Ascending aorta (tissue), 2 donors: ENCODE data around the gene CMIP. TPM values are rescaled to one million over a fixed set of nuclear protein-coding genes. Genes with fewer than 3 reads are reported as not detected.
A peak's percentile ranks its signal among the peaks of the same experiment; 100 is the strongest.

Source experiments
- DNase-seq, 2 donors: peaks; one replicate each; pipeline ENCODE4 v3.0.0-alpha.2; 2019; ENCODE audit warnings: low spot score in 2 of 2
- H3K27ac ChIP-seq, 2 donors: fragments of 200-600 bp; sonication (generic); one replicate each; pipeline ENCODE4 v1.5.1; 2016 to 2017; ENCODE audit warnings: mild to moderate bottlenecking in 1 of 2
- H3K27me3 ChIP-seq: fragments of 200-600 bp; sonication (generic); one replicate; pipeline ENCODE4 v1.5.1; 2017
- H3K36me3 ChIP-seq, 2 donors: fragments of 200-600 bp; sonication (generic); one replicate each; pipeline ENCODE4 v1.5.1; 2016
- H3K4me1 ChIP-seq, 2 donors: fragments of 200-600 bp; sonication (generic); one replicate each; pipeline ENCODE4 v1.5.1; 2016 to 2017; ENCODE audit warnings: mild to moderate bottlenecking in 1 of 2
- H3K4me3 ChIP-seq, 2 donors: fragments of 200-600 bp; sonication (generic); one replicate each; pipeline ENCODE4 v1.5.1; 2016 to 2017; ENCODE audit warnings: mild to moderate bottlenecking in 1 of 2
- H3K9me3 ChIP-seq, 2 donors: fragments of 200-600 bp; sonication (generic); one replicate each; pipeline ENCODE4 v1.5.1; 2016
- CTCF ChIP-seq, 3 experiments: fragments of 200-600 bp in 2 of 3; fragments of 450-650 bp in 1 of 3; sonication (generic) in 2 of 3; IDR thresholded peaks; one replicate each; pipeline ENCODE4 v1.5.1; 2016 to 2019; ENCODE audit warnings: antibody characterized with exemption in 3 of 3, mild to moderate bottlenecking in 1 of 3, moderate library complexity in 1 of 3
- intact Hi-C: fragments of 100-400 bp; cut with DNase I; formaldehyde crosslinking; loops from one replicate; pipeline ENCODE4 v1.15.1; 2023
- total RNA-seq: library from RNA; depleted of rRNA; stranded (reverse); fragments of >200 nt; gene quantifications from one replicate; pipeline ENCODE4 v1.1.0, GENCODE V29; 2016

The CMIP gene
- total RNA-seq, 1 donor from 2014 or later = 110 TPM

- intact Hi-C loops = no loop called here
- no peaks in the 10 kb centered on the region for H3K36me3 ChIP-seq
- H3K27me3 ChIP-seq = no peaks in the 10 kb centered on the region
- no peak overlapping the region for H3K4me3 ChIP-seq
- no peak overlapping the region for H3K27ac ChIP-seq
- no peak for TF ChIP-seq CTCF (IDR thresholded peaks at IDR 0.05)
- H3K4me1 ChIP-seq = peaks cover 0 to 6% of the 10 kb centered on the region in 2 donors
- DNase-seq = no peak
- H3K9me3 ChIP-seq = no peaks in the 10 kb centered on the region
These were observed 47.1 kb downstream of the CMIP start for GRCh38 chr16:81491541-81492188.

GRCh38 chr16:81492311-81492761 lies 47.7 kb downstream of the CMIP start:
- DNase-seq = no peak
- no peak overlapping the region for H3K27ac ChIP-seq
- H3K36me3 ChIP-seq = no peaks in the 10 kb centered on the region
- no peaks in the 10 kb centered on the region for H3K27me3 ChIP-seq
- H3K4me3 ChIP-seq = no peak overlapping the region
- H3K4me1 ChIP-seq = peaks cover 0 to under 1% of the 10 kb centered on the region in 2 donors
- no peak for TF ChIP-seq CTCF (IDR thresholded peaks at IDR 0.05)
- intact Hi-C loops = no loop called here
- H3K9me3 ChIP-seq = no peaks in the 10 kb centered on the region

- Histone ChIP-seq H3K27me3 (no peaks in the 10 kb centered on the region), H3K27ac (no peak overlapping the region), H3K4me3 (no peak overlapping the region), H3K36me3 (no peaks in the 10 kb centered on the region), H3K4me1 (no peaks in the 10 kb centered on the region), H3K9me3 (no peaks in the 10 kb centered on the region)
- no peak for TF ChIP-seq CTCF (IDR thresholded peaks at IDR 0.05)
- no peak for DNase-seq
- intact Hi-C loops = no loop called here
These were observed 48.6 kb downstream of the CMIP start for GRCh38 chr16:81492965-81493754.

- no peak overlapping the region for H3K4me3 ChIP-seq
- no peak for DNase-seq
- H3K4me1 ChIP-seq = no peaks in the 10 kb centered on the region
- no peaks in the 10 kb centered on the region for H3K9me3 ChIP-seq
- no peaks in the 10 kb centered on the region for H3K27me3 ChIP-seq
- H3K36me3 ChIP-seq = no peaks in the 10 kb centered on the region
- intact Hi-C loops = no loop called here
- TF ChIP-seq CTCF (IDR thresholded peaks at IDR 0.05) = no peak
- H3K27ac ChIP-seq = peak overlapping the region in 1 of 2 donors; percentile 40
These were observed 49.3 kb downstream of the CMIP start for GRCh38 chr16:81493755-81494433.

GRCh38 chr16:81494434-81494806 lies 49.8 kb downstream of the CMIP start:
- no peaks in the 10 kb centered on the region for H3K9me3 ChIP-seq
- no peak for TF ChIP-seq CTCF (IDR thresholded peaks at IDR 0.05)
- DNase-seq = no peak
- no peaks in the 10 kb centered on the region for H3K27me3 ChIP-seq
- intact Hi-C loops = no loop called here
- no peaks in the 10 kb centered on the region for H3K36me3 ChIP-seq
- H3K4me3 ChIP-seq = no peak overlapping the region
- no peaks in the 10 kb centered on the region for H3K4me1 ChIP-seq
- peak overlapping the region in 1 of 2 donors; percentile 40 for H3K27ac ChIP-seq
